ENCODE measurements around the gene SLC18A3.

The SLC18A3 gene

DNA sequence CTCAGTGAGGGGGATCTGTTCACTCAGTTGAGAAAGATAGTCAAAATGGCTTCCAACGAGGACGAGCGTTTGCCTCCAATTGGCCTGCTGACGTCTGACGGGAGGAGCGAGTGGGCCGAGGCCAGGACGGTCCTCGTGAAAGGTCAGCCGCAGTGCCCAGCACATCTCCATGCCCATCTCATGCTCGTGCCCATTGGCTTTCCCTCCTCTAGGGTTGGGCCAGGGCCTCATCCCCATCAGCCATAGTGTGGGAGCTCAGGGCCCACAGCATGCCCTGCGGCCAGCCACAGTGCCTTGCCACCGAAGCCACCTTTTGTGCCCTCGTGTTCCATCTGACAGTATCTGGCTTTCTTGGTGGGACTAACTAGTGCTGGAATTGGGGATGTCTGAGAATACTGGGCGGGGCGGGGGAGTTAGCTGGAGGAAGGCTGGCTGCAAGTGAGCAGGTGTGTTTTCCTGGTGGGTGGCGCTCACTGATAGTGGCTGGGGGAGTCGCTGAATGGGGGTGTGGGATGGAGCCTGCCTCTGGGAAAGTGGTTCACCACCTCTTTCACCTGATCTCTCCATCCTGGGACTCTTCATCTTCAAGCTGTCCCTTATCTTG is 17.6 kb downstream of the SLC18A3 start:
- DNase-seq (ENCODE audit: low read depth in 2 of 2), result no peak

- no peak for DNase-seq (ENCODE audit: low read depth in 2 of 2)
Observed at GRCh38 chr10:49628599-49628998, 18.5 kb downstream of the SLC18A3 start.

DNA sequence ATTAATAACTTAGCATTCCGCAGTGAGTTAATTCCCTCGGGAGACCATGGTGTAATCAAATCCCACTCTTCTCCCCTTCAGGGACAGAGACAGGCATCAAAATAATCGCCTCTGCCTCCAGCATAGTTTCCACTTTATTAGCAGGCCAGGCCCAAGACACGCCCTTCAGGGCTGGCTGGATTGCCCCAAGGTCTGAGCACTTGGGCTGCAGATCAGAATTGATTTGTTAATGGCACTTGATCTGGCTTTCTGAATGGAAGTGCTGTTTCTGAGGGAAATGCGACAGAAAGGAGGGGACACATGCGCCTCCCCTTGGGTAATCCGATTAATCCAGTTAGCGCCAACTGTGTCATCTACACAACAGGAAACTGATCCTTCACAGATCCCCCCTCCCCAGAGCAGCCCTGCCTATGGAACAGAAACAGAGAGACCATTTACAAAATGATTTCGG is 19.3 kb downstream of the SLC18A3 start:
- no peak for DNase-seq (ENCODE audit: low read depth in 2 of 2)

DNA sequence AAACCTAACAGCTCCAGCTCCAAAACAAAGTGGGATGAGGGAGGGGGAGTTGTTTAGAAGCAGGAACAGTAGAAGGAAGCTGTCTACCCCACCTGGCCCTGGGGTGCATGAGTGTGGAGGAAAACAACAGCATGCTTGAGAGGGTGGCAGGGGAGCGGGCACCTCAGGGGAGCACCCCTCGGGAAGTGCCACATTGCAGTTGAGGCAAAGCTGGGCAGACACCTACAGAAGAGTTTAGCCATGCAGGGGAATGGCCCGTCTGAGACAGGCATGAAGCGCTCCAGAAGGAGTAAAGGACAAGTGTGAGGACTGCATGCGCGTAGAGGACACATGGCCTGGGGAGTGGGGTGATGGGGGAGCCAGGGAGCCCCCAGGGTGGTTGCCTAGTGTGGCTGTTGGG is 21.9 kb downstream of the SLC18A3 start:
- no peak for DNase-seq (ENCODE audit: low read depth in 2 of 2)

DNA sequence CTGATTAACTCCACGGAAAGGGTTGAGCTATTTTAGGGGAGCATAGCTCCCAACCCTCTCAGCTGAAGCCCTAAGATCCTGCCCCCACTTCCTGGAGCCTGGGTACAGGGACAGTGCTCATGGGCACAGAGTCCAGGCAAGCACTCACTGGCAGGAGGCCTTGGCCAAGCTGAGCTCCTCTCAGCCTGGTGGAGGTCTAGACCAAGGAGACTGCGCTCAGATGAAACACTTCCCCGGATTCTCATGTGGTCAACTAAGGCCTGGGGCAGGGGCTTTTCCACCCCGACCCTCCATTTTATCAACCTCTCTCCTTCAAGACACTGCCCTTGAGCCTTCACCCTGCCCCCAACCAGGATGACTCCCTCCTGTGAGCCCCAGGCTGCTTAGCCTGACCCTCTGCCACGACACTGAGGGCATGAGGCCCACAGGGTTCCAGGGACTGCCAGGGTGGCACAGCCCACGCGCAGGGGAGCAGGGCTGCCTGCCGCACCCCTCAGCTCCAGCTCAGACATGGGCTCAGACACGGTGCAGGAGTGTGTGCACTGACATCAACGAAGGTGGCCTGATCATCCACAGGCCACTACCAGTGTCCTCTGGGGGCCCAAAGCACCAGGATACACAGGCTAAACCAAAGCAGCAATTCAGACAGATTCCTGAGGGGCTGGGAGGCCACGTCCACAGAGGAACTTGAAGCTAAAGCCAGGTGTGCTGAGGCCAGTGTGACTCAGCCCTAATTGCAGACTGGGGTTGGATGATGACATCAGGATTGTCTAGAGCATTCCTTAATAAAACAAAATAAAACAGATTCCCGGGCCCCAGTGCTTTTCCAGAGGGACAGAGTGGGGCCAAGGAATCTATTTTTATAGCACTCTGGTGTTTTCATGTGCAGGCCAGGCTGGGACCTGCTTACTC is 22.6 kb downstream of the SLC18A3 start:
- DNase-seq (ENCODE audit: low read depth in 2 of 2), result no peak

- DNase-seq (ENCODE audit: low read depth in 2 of 2), result no peak
Observed at GRCh38 chr10:49633327-49634068, 23.4 kb downstream of the SLC18A3 start.

DNA sequence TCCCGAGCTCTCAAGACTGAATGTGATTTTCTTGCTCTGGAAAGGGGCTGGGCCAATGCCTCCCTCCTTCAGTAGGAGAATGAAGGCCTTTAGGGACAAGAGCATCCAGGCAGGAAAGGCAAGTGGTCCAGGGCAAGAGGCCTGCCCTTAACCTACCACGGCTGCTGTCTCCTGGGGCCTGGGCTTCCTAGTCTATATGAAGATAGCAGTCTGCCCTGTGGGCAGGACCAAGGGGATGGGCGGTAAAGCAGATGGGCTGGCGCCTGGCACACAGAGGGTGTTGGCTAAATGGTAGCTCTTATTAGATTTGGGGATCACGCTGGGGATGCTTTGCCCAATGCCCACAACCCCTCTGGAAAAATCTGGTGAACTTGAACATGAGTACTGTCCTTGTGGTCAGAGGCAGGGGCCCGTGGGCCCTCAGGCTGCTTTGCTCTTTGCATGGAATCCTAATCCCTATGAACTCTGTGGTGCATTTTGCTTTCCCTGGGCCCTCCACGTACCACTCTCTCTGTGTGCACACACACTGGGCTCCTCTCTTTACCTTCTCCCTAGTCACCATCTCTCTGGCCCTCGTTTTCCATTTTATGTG is 24.1 kb downstream of the SLC18A3 start:
- no peak for DNase-seq (ENCODE audit: low read depth in 2 of 2)

DNA sequence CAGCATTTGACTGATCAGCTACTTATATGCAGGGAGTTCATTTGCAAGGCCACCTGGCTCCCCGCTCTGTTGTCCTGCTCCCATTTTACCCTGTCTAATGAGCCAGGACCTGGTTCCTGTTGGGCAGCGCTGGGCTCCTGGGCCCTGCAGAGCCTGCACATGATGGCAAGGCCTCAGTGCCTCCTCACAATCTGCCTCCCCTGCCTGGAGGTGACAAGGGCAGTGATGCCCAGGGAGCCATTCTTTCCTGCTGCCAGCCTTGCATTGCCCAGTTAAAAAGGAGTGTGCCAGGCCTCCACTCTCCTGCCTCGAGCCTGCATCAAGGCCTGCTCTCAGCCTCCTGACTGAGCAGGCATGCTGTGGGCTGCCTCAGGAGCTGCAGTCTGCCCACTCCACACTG is 32.2 kb downstream of the SLC18A3 start:
- DNase-seq (ENCODE audit: low read depth in 2 of 2), result no peak

DNA sequence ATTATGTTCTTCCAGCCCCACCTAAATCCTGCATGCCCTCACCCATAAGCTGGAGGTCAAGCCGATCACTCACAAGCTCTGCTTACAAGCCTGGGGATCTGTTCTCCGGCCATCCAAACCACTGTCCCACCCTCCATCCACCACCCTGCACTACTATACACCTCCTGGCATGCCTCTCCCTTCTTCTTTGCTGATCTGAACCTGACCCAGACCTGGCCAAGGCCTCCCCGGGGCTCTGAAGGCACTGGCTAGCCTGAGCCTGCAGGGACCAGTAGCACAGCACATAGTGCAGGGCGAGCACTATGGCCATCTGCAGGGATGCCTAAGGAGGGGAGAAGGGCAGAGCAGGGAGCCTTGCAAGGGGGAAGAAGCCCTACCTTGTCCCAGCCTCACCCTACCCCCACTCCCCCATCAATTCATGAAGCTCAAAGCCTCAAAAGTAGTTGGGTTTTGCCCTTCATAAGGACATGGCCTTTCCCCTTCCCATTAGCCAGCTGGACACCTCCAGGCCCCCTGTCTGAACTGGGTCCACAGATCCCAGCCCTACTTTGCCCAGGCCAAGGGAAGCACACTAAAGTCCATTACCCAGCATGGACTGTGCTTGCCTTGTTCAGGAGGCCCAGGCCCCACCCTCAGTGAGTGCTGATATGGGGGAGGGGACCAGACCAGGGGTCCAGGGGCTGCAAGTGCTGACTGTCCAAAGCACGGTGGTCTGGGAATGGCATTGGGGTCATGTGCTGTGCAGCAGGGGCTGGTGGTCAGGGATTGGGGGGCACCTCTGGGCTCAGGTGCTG is 33.3 kb downstream of the SLC18A3 start:
- no peak for DNase-seq (ENCODE audit: low read depth in 2 of 2)

DNA sequence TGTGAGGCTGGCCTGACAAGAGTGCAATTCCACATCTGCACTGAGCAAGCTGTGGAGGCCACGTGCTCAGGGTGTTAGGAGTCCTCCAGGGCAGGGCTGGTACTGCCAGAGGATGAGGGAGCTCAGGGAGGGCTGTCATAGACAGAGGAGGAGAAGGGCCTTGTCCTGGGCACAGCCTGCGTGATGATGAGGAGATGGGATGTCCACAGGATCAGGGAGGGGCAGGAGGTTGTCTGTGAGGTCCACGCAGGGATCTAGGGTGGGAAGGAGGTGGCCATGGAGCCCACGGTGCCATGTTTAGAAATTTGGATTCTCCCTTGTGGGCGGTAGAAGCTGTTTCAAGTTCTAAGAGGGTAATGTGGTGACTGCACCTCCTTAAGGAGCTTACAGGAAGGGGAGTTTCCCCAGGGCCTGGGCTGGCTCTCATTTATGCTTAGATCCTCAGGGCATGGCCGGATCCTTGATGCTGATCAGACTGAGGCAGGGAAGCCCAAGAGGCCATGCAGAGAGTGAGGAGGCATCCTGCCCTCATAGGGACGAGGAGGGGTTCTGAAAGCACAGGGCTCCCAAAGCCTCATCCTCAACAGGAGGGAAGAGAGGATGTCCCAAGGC is 34.0 kb downstream of the SLC18A3 start:
- DNase-seq (ENCODE audit: low read depth in 2 of 2), result no peak

GRCh38 chr10:49645417-49645816 is 35.3 kb downstream of the SLC18A3 start:
- no peak for DNase-seq (ENCODE audit: low read depth in 2 of 2)

DNA sequence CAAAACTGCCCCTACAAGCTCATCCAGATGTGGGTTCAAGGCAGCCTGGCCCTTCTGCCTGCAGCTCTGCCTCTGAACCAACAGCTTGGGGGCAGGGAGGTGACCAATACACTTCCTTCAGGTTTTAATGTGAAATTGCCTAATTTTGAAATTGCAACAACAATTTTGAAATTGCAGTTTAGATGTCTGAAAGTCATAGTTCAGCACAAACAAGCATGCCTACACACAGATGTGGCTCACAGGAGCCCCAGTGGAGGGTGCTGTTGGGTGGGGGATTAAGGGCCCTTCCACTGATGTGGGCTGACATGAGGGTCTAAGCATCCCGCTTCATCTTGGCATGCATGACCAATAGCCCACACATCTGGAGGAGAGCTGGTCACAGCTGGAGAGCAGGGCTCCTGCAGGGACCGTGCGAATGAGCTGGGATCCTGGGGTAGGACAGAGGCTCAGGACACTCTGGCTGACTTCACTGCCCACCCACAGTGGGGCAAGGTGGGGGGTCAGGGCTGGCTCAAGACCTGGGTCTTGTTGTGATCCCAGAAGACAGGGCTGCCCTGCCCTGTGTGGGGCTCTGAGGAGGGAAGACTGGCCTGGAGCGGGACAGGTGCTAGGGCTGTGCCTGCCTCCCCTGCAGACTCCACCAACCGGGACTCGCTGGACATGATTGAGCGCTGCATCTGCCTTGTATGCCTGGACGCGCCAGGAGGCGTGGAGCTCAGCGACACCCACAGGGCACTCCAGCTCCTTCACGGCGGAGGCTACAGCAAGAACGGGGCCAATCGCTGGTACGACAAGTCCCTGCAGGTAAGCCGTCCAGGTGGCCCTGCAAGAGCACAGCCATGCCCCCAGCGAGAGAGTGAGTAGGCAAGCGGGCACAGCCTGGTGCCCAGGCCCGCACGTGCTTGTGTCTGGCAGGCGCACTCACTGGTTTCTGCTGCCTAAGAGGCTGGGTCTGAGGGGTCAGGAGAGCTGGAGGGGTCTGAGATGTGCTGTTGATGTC is 36.1 kb downstream of the SLC18A3 start:
- no peak for DNase-seq (ENCODE audit: low read depth in 2 of 2)

DNA sequence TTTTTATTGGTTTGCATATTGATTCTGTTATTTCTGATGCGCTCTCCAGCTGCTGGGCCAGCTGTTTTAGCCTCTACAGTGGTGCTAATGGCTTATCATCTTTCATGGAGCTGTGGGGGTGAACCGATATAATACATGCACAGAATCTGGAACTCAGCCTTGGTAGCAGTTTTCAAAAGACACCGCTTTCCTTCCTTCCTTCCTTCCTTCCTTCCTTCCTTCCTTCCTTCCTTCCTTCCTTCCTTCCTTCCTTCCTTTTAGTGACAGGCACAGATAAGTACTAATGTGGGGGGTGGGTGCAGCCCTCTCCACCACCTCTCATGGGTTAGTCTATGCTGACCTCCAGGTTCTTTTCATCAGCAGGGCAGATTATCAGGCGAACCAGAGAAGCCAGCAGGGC is 37.4 kb downstream of the SLC18A3 start:
- no peak for DNase-seq (ENCODE audit: low read depth in 2 of 2)

- no peak for DNase-seq (ENCODE audit: low read depth in 2 of 2)
Observed at GRCh38 chr10:49647985-49648795, 38.1 kb downstream of the SLC18A3 start.

DNA sequence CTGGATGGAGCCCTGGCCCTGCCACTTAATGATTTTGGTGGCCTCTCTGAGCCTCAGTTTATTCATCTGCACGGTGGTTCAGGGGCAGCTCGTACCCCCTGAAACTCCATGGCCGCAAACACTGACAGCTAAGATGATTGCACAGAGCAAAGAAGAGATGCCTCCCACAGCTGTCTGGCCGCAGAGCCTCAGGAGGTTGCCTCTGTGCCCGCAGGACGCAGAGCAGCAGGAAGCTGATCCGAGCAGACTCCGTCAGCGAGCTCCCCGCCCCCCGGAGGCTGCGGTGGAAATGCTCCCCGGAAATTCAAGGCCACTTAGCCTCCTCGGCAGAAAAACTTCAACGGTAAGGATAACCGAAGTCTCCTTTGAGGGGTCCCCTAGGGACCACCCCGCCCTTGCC is 39.2 kb downstream of the SLC18A3 start:
- no peak for DNase-seq (ENCODE audit: low read depth in 2 of 2)

- DNase-seq (ENCODE audit: low read depth in 2 of 2), result no peak
Observed at GRCh38 chr10:49649936-49650723, 40.0 kb downstream of the SLC18A3 start.

DNA sequence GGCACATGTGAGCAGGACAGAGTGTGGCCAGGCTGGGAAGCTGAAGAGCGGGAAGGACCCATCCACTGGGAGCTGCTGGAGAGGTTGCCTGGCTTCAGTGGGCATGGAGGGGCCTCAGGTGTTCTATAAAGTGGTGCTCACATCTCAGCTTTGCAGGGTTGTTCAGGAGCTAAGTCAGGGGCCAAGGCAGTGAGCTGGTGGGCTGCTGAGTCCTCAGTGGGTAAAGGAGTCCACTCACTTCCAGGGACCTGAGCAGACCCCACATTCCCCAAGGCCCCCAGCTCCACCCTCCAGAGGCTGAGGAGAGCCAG is 40.6 kb downstream of the SLC18A3 start:
- DNase-seq (ENCODE audit: low read depth in 2 of 2), result no peak

Data from fibroblast of skin of left biceps (primary cell).